ENCODE results near the gene PID1.

DNA sequence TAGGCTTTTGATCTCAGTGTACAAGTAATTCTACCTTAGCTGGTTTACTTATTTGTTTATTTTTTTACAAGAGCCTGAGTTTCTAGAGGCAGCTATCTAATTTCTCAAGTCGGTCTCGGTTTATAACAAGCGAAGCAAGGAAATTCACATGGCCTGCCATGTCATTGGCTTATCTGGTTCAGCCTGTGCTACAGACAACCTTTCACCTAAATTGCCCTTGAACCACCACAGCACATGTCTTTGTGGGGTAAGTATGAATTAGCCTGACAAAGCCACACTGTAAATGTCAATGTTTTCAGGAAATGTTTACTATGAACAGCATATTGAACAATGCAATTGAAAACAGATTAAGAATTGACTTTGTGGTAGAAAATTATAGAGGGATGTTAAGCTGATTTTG lies 167.1 kb downstream of the PID1 start:
- TF ChIP-seq, protein P1, sequence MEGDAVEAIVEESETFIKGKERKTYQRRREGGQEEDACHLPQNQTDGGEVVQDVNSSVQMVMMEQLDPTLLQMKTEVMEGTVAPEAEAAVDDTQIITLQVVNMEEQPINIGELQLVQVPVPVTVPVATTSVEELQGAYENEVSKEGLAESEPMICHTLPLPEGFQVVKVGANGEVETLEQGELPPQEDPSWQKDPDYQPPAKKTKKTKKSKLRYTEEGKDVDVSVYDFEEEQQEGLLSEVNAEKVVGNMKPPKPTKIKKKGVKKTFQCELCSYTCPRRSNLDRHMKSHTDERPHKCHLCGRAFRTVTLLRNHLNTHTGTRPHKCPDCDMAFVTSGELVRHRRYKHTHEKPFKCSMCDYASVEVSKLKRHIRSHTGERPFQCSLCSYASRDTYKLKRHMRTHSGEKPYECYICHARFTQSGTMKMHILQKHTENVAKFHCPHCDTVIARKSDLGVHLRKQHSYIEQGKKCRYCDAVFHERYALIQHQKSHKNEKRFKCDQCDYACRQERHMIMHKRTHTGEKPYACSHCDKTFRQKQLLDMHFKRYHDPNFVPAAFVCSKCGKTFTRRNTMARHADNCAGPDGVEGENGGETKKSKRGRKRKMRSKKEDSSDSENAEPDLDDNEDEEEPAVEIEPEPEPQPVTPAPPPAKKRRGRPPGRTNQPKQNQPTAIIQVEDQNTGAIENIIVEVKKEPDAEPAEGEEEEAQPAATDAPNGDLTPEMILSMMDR (IDR thresholded peaks at IDR 0.05): no peak
- no peak for TF ChIP-seq POLR2A (IDR thresholded peaks at IDR 0.05)
